ENCODE data around the gene CDHR3.
A peak's percentile ranks its signal among the peaks of the same experiment; 100 is the strongest.

CDHR3 gene

GRCh38 chr7:106068986-106069385 lies 105.9 kb downstream of the CDHR3 start:
- DNase-seq = no peak

GRCh38 chr7:106069471-106070200 lies 106.6 kb downstream of the CDHR3 start:
- DNase-seq = no peak

- DNase-seq = no peak
Measured at GRCh38 chr7:106070201-106070551, 107.1 kb downstream of the CDHR3 start.

GRCh38 chr7:106070567-106071254 lies 107.6 kb downstream of the CDHR3 start:
- no peak for DNase-seq

- DNase-seq = peak; percentile 34 to 50 (median 50)
Measured at GRCh38 chr7:106071356-106071998, 108.4 kb downstream of the CDHR3 start.

- DNase-seq = no peak
Measured at GRCh38 chr7:106071999-106072714, 109.1 kb downstream of the CDHR3 start.

- no peak for DNase-seq
Measured at GRCh38 chr7:106072715-106073091, 109.6 kb downstream of the CDHR3 start.

- DNase-seq = no peak
Measured at GRCh38 chr7:106073701-106074100, 110.6 kb downstream of the CDHR3 start.

GRCh38 chr7:106074257-106074656 lies 111.2 kb downstream of the CDHR3 start:
- DNase-seq = no peak

- no peak for DNase-seq
Measured at GRCh38 chr7:106075937-106076336, 112.9 kb downstream of the CDHR3 start.

GRCh38 chr7:106076537-106076936 lies 113.5 kb downstream of the CDHR3 start:
- no peak for DNase-seq

- DNase-seq = no peak
Measured at GRCh38 chr7:106080300-106080987, 117.4 kb downstream of the CDHR3 start.

GRCh38 chr7:106082087-106082854 lies 119.2 kb downstream of the CDHR3 start:
- no peak for DNase-seq
